Thyroid gland (tissue), 4 donors: Measurements from ENCODE around the gene SMIM36.

Experiments
- POLR2A ChIP-seq, 2 donors: fragments of 450-650 bp; IDR thresholded peaks; one replicate each; pipeline ENCODE4 v1.6.1; 2017; ENCODE audit warnings: antibody characterized with exemption in 2 of 2, mild to moderate bottlenecking in 2 of 2, moderate library complexity in 1 of 2
- TF ChIP-seq, protein P1 (sequence below), 6 experiments: fragments of 200-600 bp in 3 of 6; fragments of 450-650 bp in 3 of 6; sonication (generic) in 3 of 6; IDR thresholded peaks; one replicate each; pipeline ENCODE4 v1.5.1; 2016 to 2019; ENCODE audit warnings: antibody characterized with exemption in 6 of 6, mild to moderate bottlenecking in 2 of 6, inconsistent platforms in 1 of 6, moderate library complexity in 1 of 6

DNA sequence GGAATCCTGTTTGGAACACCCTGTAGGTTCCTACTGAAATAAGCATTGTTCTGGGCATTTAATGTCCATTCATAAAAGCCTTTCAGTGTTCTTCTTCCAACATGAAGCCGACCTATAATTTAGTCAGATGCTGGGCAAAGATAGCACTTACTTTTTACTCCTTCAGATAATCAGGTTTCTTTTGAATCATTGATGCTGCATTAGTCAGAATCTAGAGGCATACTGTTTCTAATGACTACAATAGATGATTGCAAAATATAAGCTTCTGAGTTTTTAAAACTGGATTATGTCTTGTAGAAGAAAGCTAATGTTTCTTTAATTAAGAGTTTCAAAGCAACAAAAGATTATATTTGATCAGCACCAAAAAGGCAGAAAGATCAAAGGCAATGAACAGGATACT, 105.7 kb downstream of the SMIM36 start:
- TF ChIP-seq, protein P1, sequence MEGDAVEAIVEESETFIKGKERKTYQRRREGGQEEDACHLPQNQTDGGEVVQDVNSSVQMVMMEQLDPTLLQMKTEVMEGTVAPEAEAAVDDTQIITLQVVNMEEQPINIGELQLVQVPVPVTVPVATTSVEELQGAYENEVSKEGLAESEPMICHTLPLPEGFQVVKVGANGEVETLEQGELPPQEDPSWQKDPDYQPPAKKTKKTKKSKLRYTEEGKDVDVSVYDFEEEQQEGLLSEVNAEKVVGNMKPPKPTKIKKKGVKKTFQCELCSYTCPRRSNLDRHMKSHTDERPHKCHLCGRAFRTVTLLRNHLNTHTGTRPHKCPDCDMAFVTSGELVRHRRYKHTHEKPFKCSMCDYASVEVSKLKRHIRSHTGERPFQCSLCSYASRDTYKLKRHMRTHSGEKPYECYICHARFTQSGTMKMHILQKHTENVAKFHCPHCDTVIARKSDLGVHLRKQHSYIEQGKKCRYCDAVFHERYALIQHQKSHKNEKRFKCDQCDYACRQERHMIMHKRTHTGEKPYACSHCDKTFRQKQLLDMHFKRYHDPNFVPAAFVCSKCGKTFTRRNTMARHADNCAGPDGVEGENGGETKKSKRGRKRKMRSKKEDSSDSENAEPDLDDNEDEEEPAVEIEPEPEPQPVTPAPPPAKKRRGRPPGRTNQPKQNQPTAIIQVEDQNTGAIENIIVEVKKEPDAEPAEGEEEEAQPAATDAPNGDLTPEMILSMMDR (IDR thresholded peaks at IDR 0.05) = no peak
- no peak for TF ChIP-seq POLR2A (IDR thresholded peaks at IDR 0.05)
